Measurements from ENCODE around the gene OSBPL3.

DNA sequence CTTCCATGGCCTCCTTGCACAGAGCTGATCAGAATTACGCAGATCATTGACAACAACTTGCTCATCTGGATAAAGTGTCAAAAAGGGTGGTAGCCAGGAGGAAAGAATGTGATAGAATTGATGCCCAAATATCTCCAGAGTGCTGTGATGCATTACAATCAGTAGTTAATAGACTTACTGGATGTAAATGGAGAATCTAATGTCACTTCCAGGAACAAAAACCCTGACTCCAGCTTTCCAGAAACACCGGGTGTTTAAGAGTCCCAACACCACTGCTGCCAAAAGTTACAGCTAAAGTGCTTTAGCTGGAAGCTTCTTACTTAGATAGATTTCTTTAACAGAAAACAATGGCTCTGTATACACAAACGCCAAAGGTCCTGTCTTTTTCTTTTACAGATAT, 25.7 kb upstream of the OSBPL3 start:
- TF ChIP-seq, protein P1, sequence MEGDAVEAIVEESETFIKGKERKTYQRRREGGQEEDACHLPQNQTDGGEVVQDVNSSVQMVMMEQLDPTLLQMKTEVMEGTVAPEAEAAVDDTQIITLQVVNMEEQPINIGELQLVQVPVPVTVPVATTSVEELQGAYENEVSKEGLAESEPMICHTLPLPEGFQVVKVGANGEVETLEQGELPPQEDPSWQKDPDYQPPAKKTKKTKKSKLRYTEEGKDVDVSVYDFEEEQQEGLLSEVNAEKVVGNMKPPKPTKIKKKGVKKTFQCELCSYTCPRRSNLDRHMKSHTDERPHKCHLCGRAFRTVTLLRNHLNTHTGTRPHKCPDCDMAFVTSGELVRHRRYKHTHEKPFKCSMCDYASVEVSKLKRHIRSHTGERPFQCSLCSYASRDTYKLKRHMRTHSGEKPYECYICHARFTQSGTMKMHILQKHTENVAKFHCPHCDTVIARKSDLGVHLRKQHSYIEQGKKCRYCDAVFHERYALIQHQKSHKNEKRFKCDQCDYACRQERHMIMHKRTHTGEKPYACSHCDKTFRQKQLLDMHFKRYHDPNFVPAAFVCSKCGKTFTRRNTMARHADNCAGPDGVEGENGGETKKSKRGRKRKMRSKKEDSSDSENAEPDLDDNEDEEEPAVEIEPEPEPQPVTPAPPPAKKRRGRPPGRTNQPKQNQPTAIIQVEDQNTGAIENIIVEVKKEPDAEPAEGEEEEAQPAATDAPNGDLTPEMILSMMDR (optimal IDR thresholded peaks at IDR 0.05 in 1 of 3, IDR thresholded peaks at IDR 0.05 in 1 of 3, conservative IDR thresholded peaks at IDR 0.05 in 1 of 3; ENCODE audit: extremely low read depth in 1 of 3, insufficient read depth in 2 of 3, low read length in 3 of 3) = no peak
- no peak for TF ChIP-seq EZH2 (IDR thresholded peaks at IDR 0.05; ENCODE audit: low read length)
